Endodermal cell (in vitro differentiated cells): ENCODE measurements around the gene SUSD6. TPM values are rescaled to one million over a fixed set of nuclear protein-coding genes. Genes with fewer than 3 reads are reported as not detected.

Source experiments
- DNase-seq: peaks from one replicate; pipeline ENCODE4 v3.0.0-alpha.2; 2017
- H3K27ac ChIP-seq: 2 replicates; pipeline ENCODE4 v1.5.1; 2013; ENCODE audit warnings: mild to moderate bottlenecking, low read depth, low read length, moderate library complexity
- H3K27me3 ChIP-seq: 2 replicates; pipeline ENCODE4 v1.6.1; 2013; ENCODE audit warnings: mild to moderate bottlenecking, low read length, moderate library complexity; ENCODE audit not compliant: insufficient read depth, control insufficient read depth, poor library complexity, severe bottlenecking
- H3K36me3 ChIP-seq: 2 replicates; pipeline ENCODE4 v1.7.0; 2013; ENCODE audit warnings: mild to moderate bottlenecking, low read length, moderate library complexity; ENCODE audit not compliant: control insufficient read depth, insufficient read depth
- H3K4me1 ChIP-seq: one replicate; pipeline ENCODE4 v1.7.0; 2013; ENCODE audit warnings: low read length; ENCODE audit not compliant: control insufficient read depth, insufficient read depth
- H3K4me3 ChIP-seq: 2 replicates; pipeline ENCODE4 v1.5.1; 2013; ENCODE audit warnings: mild to moderate bottlenecking, low read length, moderate library complexity
- H3K9ac ChIP-seq: 2 replicates; pipeline ENCODE4 v1.6.1; 2013; ENCODE audit warnings: mild to moderate bottlenecking, low read length, moderate library complexity; ENCODE audit not compliant: poor library complexity, severe bottlenecking; ENCODE audit errors: extremely low read depth
- H3K9me3 ChIP-seq: 2 replicates; pipeline ENCODE4 v1.6.1; 2013; ENCODE audit warnings: mild to moderate bottlenecking, low read length, moderate library complexity; ENCODE audit not compliant: control insufficient read depth
- H3K27ac Mint-ChIP-seq: 2 replicates; pipeline ENCODE4 v1.8.0; 2020; ENCODE audit warnings: mixed read lengths
- H3K27me3 Mint-ChIP-seq: 2 replicates; pipeline ENCODE4 v1.8.0; 2021; ENCODE audit warnings: mild to moderate bottlenecking, mixed read lengths; ENCODE audit not compliant: insufficient read depth
- H3K36me3 Mint-ChIP-seq: 2 replicates; pipeline ENCODE4 v1.8.0; 2020; ENCODE audit warnings: low read depth, mixed read lengths
- H3K4me1 Mint-ChIP-seq: 2 replicates; pipeline ENCODE4 v1.8.0; 2020; ENCODE audit warnings: mixed read lengths
- H3K4me3 Mint-ChIP-seq: 2 replicates; pipeline ENCODE4 v1.8.0; 2020; ENCODE audit warnings: mild to moderate bottlenecking, moderate library complexity, mixed read lengths
- H3K9me3 Mint-ChIP-seq: 2 replicates; pipeline ENCODE4 v1.8.0; 2020; ENCODE audit warnings: mild to moderate bottlenecking, mixed read lengths
- WGBS, 2 experiments: methylation state at CpG; one replicate each; pipeline versions ENCODE4 v1.1.5 to v1.1.7; 2013; ENCODE audit warnings: missing lambda C conversion rate in 2 of 2, mixed read lengths in 1 of 2; ENCODE audit not compliant: insufficient coverage in 1 of 2, insufficient read length in 1 of 2; 5-methylcytosine and 5-hydroxymethylcytosine counted together
- total RNA-seq, 2 donors: library from RNA; stranded (reverse); fragmentation: NEBNext Ultra II Directional in 1 of 2; extraction: Animal tissue kit (Norgen Biotek cat#: 25700) in 1 of 2; gene quantifications; 2 replicates in 1 of 2; 3 replicates in 1 of 2; pipeline ENCODE4 v1.2.1, GENCODE V29; 2021
- TF ChIP-seq, protein P1 (sequence below): fragments of 200-600 bp; sonication (generic); conservative IDR thresholded peaks from 2 replicates; pipeline ENCODE4 v1.5.0; 2021; ENCODE audit warnings: antibody characterized with exemption, mild to moderate bottlenecking

Gene SUSD6
- total RNA-seq, 2 donors from 2014 or later: 5.7 to 5.9 TPM

DNA sequence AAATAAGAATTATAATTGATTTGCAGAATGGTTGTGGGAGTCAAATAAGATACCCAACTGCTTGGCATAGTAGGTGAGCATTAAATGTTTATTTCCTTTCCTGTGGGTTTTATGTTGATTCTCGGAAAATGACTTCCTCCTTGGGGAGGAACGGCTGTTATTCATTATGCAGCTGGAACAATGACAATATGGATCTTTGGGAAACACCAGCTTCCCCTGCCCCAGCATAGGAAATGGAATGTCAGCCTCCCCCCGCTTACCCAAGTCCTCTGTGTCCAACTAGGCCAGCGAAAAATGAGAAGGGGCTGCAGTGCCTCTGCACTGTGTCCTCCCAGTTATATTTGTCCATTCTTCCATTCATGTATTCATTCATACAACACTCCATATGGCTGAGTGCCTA lies 25.0 kb upstream of the SUSD6 start:
- WGBS, 2 experiments: 93 to 98% methylated on average over 2 to 4 of the region's 4 CpGs
- no peaks in the 10 kb centered on the region for H3K27me3 ChIP-seq
- Mint-ChIP-seq H3K27ac (no peak overlapping the region), H3K27me3 (peaks cover 3% of the 10 kb centered on the region), H3K36me3 (no peaks in the 10 kb centered on the region), H3K9me3 (no peaks in the 10 kb centered on the region), H3K4me3 (no peak overlapping the region), H3K4me1 (no peaks in the 10 kb centered on the region)
- H3K27ac ChIP-seq: no peak overlapping the region
- H3K9ac ChIP-seq: no peak overlapping the region
- H3K36me3 ChIP-seq: no peaks in the 10 kb centered on the region
- DNase-seq: no peak
- no peaks in the 10 kb centered on the region for H3K9me3 ChIP-seq
- H3K4me3 ChIP-seq: no peak overlapping the region
- H3K4me1 ChIP-seq: no peaks in the 10 kb centered on the region
- TF ChIP-seq, protein P1, sequence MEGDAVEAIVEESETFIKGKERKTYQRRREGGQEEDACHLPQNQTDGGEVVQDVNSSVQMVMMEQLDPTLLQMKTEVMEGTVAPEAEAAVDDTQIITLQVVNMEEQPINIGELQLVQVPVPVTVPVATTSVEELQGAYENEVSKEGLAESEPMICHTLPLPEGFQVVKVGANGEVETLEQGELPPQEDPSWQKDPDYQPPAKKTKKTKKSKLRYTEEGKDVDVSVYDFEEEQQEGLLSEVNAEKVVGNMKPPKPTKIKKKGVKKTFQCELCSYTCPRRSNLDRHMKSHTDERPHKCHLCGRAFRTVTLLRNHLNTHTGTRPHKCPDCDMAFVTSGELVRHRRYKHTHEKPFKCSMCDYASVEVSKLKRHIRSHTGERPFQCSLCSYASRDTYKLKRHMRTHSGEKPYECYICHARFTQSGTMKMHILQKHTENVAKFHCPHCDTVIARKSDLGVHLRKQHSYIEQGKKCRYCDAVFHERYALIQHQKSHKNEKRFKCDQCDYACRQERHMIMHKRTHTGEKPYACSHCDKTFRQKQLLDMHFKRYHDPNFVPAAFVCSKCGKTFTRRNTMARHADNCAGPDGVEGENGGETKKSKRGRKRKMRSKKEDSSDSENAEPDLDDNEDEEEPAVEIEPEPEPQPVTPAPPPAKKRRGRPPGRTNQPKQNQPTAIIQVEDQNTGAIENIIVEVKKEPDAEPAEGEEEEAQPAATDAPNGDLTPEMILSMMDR: no peak

DNA sequence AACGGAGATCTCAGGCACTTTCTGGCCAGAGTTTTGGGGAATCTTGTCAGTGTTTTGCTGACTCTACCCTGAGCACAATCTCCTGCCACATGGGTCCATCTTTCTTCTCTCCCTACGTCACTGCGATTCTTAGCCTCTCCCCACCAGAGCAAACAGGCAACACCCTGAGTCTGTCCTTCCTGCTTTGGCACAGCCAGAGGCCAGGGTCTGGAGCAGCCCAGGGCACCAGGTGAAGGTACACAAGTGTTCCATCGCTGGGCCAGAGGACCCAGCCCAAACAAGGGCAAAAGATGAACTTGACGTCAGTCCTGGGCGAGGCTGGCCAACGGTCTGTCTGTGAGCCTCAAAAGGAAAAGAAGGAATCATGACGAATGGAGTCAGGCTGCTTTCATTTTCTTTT lies 24.0 kb upstream of the SUSD6 start:
- TF ChIP-seq, protein P1: no peak
- no peak overlapping the region for H3K4me3 Mint-ChIP-seq
- peaks cover 3% of the 10 kb centered on the region for H3K27me3 Mint-ChIP-seq
- H3K36me3 ChIP-seq: no peaks in the 10 kb centered on the region
- H3K4me3 ChIP-seq: no peak overlapping the region
- no peak overlapping the region for H3K27ac Mint-ChIP-seq
- H3K4me1 ChIP-seq: no peaks in the 10 kb centered on the region
- no peaks in the 10 kb centered on the region for H3K9me3 ChIP-seq
- H3K4me1 Mint-ChIP-seq: no peaks in the 10 kb centered on the region
- H3K27ac ChIP-seq: no peak overlapping the region
- H3K9me3 Mint-ChIP-seq: no peaks in the 10 kb centered on the region
- 93% methylated on average over 6 to 8 of the region's 8 CpGs for WGBS, 2 experiments
- no peak overlapping the region for H3K9ac ChIP-seq
- no peak for DNase-seq
- no peaks in the 10 kb centered on the region for H3K36me3 Mint-ChIP-seq
- H3K27me3 ChIP-seq: no peaks in the 10 kb centered on the region

DNA sequence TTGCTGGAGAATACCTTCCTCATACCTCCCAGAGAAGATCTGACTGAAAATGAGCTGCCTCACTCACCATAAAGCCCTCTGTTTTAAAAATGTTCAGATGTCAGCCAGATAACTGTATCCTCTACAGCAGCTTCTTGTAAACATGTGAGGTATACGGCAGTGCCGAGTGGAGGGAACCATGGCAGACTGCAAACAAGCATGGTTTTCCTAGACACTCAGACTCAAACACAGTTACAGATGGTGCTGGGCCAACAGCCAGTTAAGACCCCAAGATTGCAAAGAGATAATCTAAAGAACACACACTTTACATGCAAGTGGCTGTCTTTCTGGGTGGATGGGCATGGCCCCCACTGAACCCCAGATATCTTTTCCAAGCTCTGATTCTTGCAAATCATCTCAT lies 20.1 kb upstream of the SUSD6 start:
- Histone ChIP-seq H3K9me3 (no peaks in the 10 kb centered on the region), H3K36me3 (no peaks in the 10 kb centered on the region), H3K4me1 (peaks cover 3% of the 10 kb centered on the region), H3K9ac (no peak overlapping the region), H3K27me3 (no peaks in the 10 kb centered on the region), H3K4me3 (no peak overlapping the region), H3K27ac (no peak overlapping the region)
- Mint-ChIP-seq H3K9me3 (no peaks in the 10 kb centered on the region), H3K27me3 (peaks cover 3% of the 10 kb centered on the region), H3K4me1 (no peaks in the 10 kb centered on the region), H3K27ac (no peak overlapping the region), H3K36me3 (no peaks in the 10 kb centered on the region), H3K4me3 (no peak overlapping the region)
- DNase-seq: no peak
- TF ChIP-seq, protein P1: no peak
- 95 to 100% methylated on average over 1 to 2 of the region's 2 CpGs for WGBS, 2 experiments
